RWPE2 (cell line): Measurements from ENCODE around the gene OR56A3.

Experiments
- ATAC-seq: fragments of 200-7000 bp; cut with Tn5 transposase; 3 replicates; pipeline ENCODE4 v1.9.1; 2021; ENCODE audit warnings: low read depth
- DNase-seq: peaks from one replicate; pipeline ENCODE4 v3.0.0-alpha.2; 2020; ENCODE audit warnings: low spot score
- H3K27ac ChIP-seq: fragments of 450-650 bp; 2 replicates; pipeline ENCODE4 v1.5.1; 2017; ENCODE audit warnings: mild to moderate bottlenecking; ENCODE audit not compliant: poor library complexity, severe bottlenecking
- H3K27me3 ChIP-seq: fragments of 250-450 bp; sonication (Bioruptor Pico); 2 replicates; pipeline ENCODE4 v1.5.1; 2021; ENCODE audit warnings: mild to moderate bottlenecking, moderate library complexity; ENCODE audit not compliant: insufficient read depth, poor library complexity, severe bottlenecking
- H3K36me3 ChIP-seq: fragments of 250-450 bp; sonication (Bioruptor Pico); 2 replicates; pipeline ENCODE4 v1.5.1; 2020; ENCODE audit warnings: low read depth, mild to moderate bottlenecking, moderate library complexity
- H3K4me1 ChIP-seq: fragments of 250-450 bp; sonication (Bioruptor Pico); 2 replicates; pipeline ENCODE4 v1.5.1; 2021; ENCODE audit warnings: mild to moderate bottlenecking, moderate library complexity; ENCODE audit not compliant: insufficient read depth, poor library complexity, severe bottlenecking
- H3K4me3 ChIP-seq: fragments of 250-450 bp; sonication (Bioruptor Pico); 2 replicates; pipeline ENCODE4 v1.5.1; 2021; ENCODE audit warnings: mild to moderate bottlenecking, moderate library complexity; ENCODE audit not compliant: severe bottlenecking
- H3K9me3 ChIP-seq: fragments of 250-450 bp; sonication (Bioruptor Pico); 2 replicates; pipeline ENCODE4 v1.5.1; 2021; ENCODE audit warnings: mild to moderate bottlenecking, moderate library complexity; ENCODE audit not compliant: severe bottlenecking
- CTCF ChIP-seq: fragments of 450-650 bp; IDR thresholded peaks from one replicate; pipeline ENCODE4 v1.5.1; 2017; ENCODE audit warnings: mild to moderate bottlenecking, moderate library complexity; ENCODE audit not compliant: poor library complexity, severe bottlenecking

OR56A3 gene

GRCh38 chr11:5928811-5929210 lies 13.2 kb upstream of the OR56A3 start:
- DNase-seq (no peak), ATAC-seq (no peak)
- Histone ChIP-seq H3K36me3 (no peaks in the 10 kb centered on the region), H3K27ac (no peak overlapping the region), H3K27me3 (no peaks in the 10 kb centered on the region), H3K9me3 (no peaks in the 10 kb centered on the region), H3K4me3 (no peak overlapping the region), H3K4me1 (no peaks in the 10 kb centered on the region)
- no peak for TF ChIP-seq CTCF

GRCh38 chr11:5929571-5930368 lies 12.3 kb upstream of the OR56A3 start:
- H3K27me3 ChIP-seq = no peaks in the 10 kb centered on the region
- no peaks in the 10 kb centered on the region for H3K36me3 ChIP-seq
- H3K4me1 ChIP-seq = no peaks in the 10 kb centered on the region
- ATAC-seq (no peak), DNase-seq (no peak)
- no peak overlapping the region for H3K4me3 ChIP-seq
- no peak for TF ChIP-seq CTCF
- no peak overlapping the region for H3K27ac ChIP-seq
- no peaks in the 10 kb centered on the region for H3K9me3 ChIP-seq

- no peak for ATAC-seq
- Histone ChIP-seq H3K9me3 (no peaks in the 10 kb centered on the region), H3K27me3 (no peaks in the 10 kb centered on the region), H3K36me3 (no peaks in the 10 kb centered on the region), H3K27ac (no peak overlapping the region), H3K4me3 (no peak overlapping the region), H3K4me1 (no peaks in the 10 kb centered on the region)
- DNase-seq = no peak
- TF ChIP-seq CTCF = no peak
Measured at GRCh38 chr11:5930614-5931013, 11.4 kb upstream of the OR56A3 start.

GRCh38 chr11:5931061-5931460 lies 11.0 kb upstream of the OR56A3 start:
- Histone ChIP-seq H3K4me1 (no peaks in the 10 kb centered on the region), H3K27ac (no peak overlapping the region), H3K9me3 (no peaks in the 10 kb centered on the region), H3K36me3 (no peaks in the 10 kb centered on the region), H3K27me3 (no peaks in the 10 kb centered on the region), H3K4me3 (no peak overlapping the region)
- ATAC-seq (no peak), DNase-seq (no peak)
- TF ChIP-seq CTCF = no peak

- H3K27me3 ChIP-seq = no peaks in the 10 kb centered on the region
- no peaks in the 10 kb centered on the region for H3K4me1 ChIP-seq
- H3K36me3 ChIP-seq = no peaks in the 10 kb centered on the region
- DNase-seq = no peak
- H3K27ac ChIP-seq = no peak overlapping the region
- TF ChIP-seq CTCF = no peak
- no peaks in the 10 kb centered on the region for H3K9me3 ChIP-seq
- no peak for ATAC-seq
- no peak overlapping the region for H3K4me3 ChIP-seq
Measured at GRCh38 chr11:5932671-5933070, 9.4 kb upstream of the OR56A3 start.
